Skin epidermis (tissue), 12 donors: ENCODE results near the gene UTS2R.
A peak's percentile ranks its signal among the peaks of the same experiment; 100 is the strongest.

ENCODE experiments used
- H3K27ac ChIP-seq, 21 experiments: fragments of 200-600 bp; sonication (generic) in 11 of 21; one replicate each; pipeline ENCODE4 v1.5.0; 2020; ENCODE audit warnings: mild to moderate bottlenecking in 3 of 21, inconsistent platforms in 2 of 21, moderate library complexity in 2 of 21
- H3K4me3 ChIP-seq, 7 experiments: fragments of 200-600 bp; sonication (generic) in 2 of 7; one replicate each; pipeline ENCODE4 v1.5.0; 2020; ENCODE audit warnings: inconsistent platforms in 2 of 7, mild to moderate bottlenecking in 2 of 7, moderate library complexity in 1 of 7

UTS2R gene

GRCh38 chr17:82371333-82372248 is at the start of gene UTS2R:
Gene UTS2R (plus strand): TSS chr17:82371765. CDS start chr17:82374325, 2,560 bp downstream.
- peak within 1 kb of the TSS in 5 of 7 experiments; percentile 10 to 31 (median 25) for H3K4me3 ChIP-seq
- no peak within 1 kb of the TSS for H3K27ac ChIP-seq

- H3K4me3 ChIP-seq: peak overlapping the region in 2 of 7 experiments; percentile 13 to 15
- peak overlapping the region in 5 of 21 experiments; percentile 7 to 57 (median 53) for H3K27ac ChIP-seq
Measured at GRCh38 chr17:82321947-82322466, 49.6 kb upstream of the UTS2R start.

- Histone ChIP-seq H3K4me3 (no peak overlapping the region), H3K27ac (no peak overlapping the region)
Measured at GRCh38 chr17:82322526-82323453, 48.8 kb upstream of the UTS2R start.

- Histone ChIP-seq H3K27ac (no peak overlapping the region), H3K4me3 (no peak overlapping the region)
Measured at GRCh38 chr17:82323514-82324234, 47.9 kb upstream of the UTS2R start.

- no peak overlapping the region for H3K27ac ChIP-seq
- no peak overlapping the region for H3K4me3 ChIP-seq
Measured at GRCh38 chr17:82324566-82325285, 46.8 kb upstream of the UTS2R start.

GRCh38 chr17:82325286-82326180 is 46.0 kb upstream of the UTS2R start:
- H3K27ac ChIP-seq: no peak overlapping the region

GRCh38 chr17:82327289-82327688 is 44.3 kb upstream of the UTS2R start:
- Histone ChIP-seq H3K4me3 (no peak overlapping the region), H3K27ac (no peak overlapping the region)

More at GRCh38 chr17:82325286-82326180, 46.0 kb upstream of the UTS2R start:
- H3K4me3 ChIP-seq: no peak overlapping the region

GRCh38 chr17:82327757-82328140 is 43.8 kb upstream of the UTS2R start:
- H3K4me3 ChIP-seq: no peak overlapping the region
- H3K27ac ChIP-seq: no peak overlapping the region

- no peak overlapping the region for H3K27ac ChIP-seq
Measured at GRCh38 chr17:82328141-82328993, 43.2 kb upstream of the UTS2R start.

GRCh38 chr17:82328994-82329507 is 42.5 kb upstream of the UTS2R start:
- no peak overlapping the region for H3K27ac ChIP-seq
- H3K4me3 ChIP-seq: no peak overlapping the region

More at GRCh38 chr17:82328141-82328993, 43.2 kb upstream of the UTS2R start:
- H3K4me3 ChIP-seq: no peak overlapping the region

- Histone ChIP-seq H3K27ac (peak overlapping the region in 1 of 21 experiments; percentile 27), H3K4me3 (no peak overlapping the region)
Measured at GRCh38 chr17:82329683-82330321, 41.8 kb upstream of the UTS2R start.

GRCh38 chr17:82330322-82331239 is 41.0 kb upstream of the UTS2R start:
- H3K27ac ChIP-seq: peak overlapping the region in 1 of 21 experiments; percentile 27

GRCh38 chr17:82331345-82331939 is 40.1 kb upstream of the UTS2R start:
- peak overlapping the region in 1 of 7 experiments; percentile 54 for H3K4me3 ChIP-seq
- H3K27ac ChIP-seq: no peak overlapping the region

More at GRCh38 chr17:82330322-82331239, 41.0 kb upstream of the UTS2R start:
- no peak overlapping the region for H3K4me3 ChIP-seq

GRCh38 chr17:82332669-82333278 is 38.8 kb upstream of the UTS2R start:
- Histone ChIP-seq H3K4me3 (peak overlapping the region; percentile 38 to 54 (median 45)), H3K27ac (peak overlapping the region in 19 of 21 experiments; percentile 10 to 88 (median 64))
